PFSK-1 (cell line): ENCODE data around the gene DIPK1B.

ENCODE experiments used
- POLR2AphosphoS5 ChIP-seq: IDR thresholded peaks from 2 replicates; pipeline ENCODE4 v1.6.1; 2012; ENCODE audit warnings: low read depth, mild to moderate bottlenecking, control low read depth, low read length, moderate library complexity
- REST ChIP-seq, 2 experiments: IDR thresholded peaks; 2 replicates each; pipeline versions ENCODE4 v1.6.1 to v1.8.0; 2011 to 2012; ENCODE audit warnings: low read depth in 2 of 2, low read length in 2 of 2, control low read depth in 1 of 2, inconsistent platforms in 1 of 2, mild to moderate bottlenecking in 1 of 2, moderate library complexity in 1 of 2; ENCODE audit not compliant: insufficient read depth in 1 of 2
- SIN3A ChIP-seq: IDR thresholded peaks from 2 replicates; pipeline ENCODE4 v1.6.1; 2012; ENCODE audit warnings: mild to moderate bottlenecking, low read length, moderate library complexity, borderline replicate concordance; ENCODE audit not compliant: insufficient read depth
- TAF1 ChIP-seq: IDR thresholded peaks from 2 replicates; pipeline ENCODE4 v1.6.1; 2012; ENCODE audit warnings: low read length, control low read depth, borderline replicate concordance; ENCODE audit not compliant: insufficient read depth

GRCh38 chr9:136751244-136751643 lies 38.9 kb downstream of the DIPK1B start:
- no peak for TF ChIP-seq POLR2AphosphoS5
- TF ChIP-seq SIN3A = no peak
- TF ChIP-seq REST (IDR thresholded peaks at IDR 0.05; ENCODE audit: insufficient read depth in 1 of 2, low read depth in 2 of 2, low read length in 2 of 2) = no peak
- no peak for TF ChIP-seq TAF1
